ENCODE data around the gene HAPLN2.

The HAPLN2 gene

GRCh38 chr1:156639601-156640101 lies 20.4 kb downstream of the HAPLN2 start:
- no peaks in the 10 kb centered on the region for H3K36me3 ChIP-seq
- H3K27ac ChIP-seq, result no peak overlapping the region
- no peak overlapping the region for H3K4me3 ChIP-seq (ENCODE audit: low read depth, low read length)
- peaks cover 5% of the 10 kb centered on the region for H3K27me3 ChIP-seq (ENCODE audit: insufficient read depth, low read depth, severe bottlenecking)
- H3K9me3 ChIP-seq (ENCODE audit: severe bottlenecking), result no peaks in the 10 kb centered on the region
- no peak for TF ChIP-seq CTCF (IDR thresholded peaks at IDR 0.05; ENCODE audit: low read depth, low read length)
- DNase-seq, result no peak

DNA sequence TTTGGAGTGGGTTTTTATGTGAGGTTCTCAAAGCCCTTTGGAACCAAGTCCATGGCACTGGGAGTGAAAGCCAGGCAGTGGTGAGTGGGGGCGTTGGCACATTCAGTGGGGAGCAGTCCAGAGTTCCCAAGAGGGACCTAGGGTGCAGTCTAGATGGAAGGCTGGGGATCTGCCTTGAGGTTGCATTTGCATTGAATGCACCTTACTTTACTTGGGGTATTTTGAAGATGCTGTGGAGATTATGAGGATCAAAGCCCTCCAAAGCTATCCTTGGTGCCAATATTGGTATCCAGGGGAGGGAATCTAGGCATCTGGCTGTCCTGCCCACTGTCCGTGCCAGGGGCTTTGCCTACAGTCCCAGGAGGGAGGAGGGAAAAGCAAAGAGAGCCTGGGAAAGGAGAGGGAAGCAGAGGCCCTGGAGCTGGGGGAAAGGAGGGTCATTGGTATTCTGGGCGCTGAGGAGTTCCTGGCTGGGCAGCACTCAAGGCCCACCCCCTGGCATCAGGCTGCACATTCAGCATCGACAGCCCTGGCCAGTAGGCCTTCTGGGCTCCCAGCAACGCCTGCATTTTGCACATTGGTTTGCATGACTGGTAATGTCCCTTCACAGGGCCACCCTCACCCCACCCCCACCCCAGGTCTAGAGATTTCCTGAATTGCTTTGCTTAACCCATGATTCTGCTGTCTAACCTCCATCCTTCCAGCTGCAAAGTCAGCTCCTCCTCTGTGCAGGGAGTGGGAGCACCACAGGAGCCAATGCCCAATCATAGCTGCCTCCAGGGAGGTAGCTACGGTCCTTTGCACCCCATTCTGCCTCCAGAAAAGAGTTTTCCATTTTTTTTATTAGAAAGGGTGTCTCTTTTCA lies 21.9 kb downstream of the HAPLN2 start:
- Histone ChIP-seq H3K27ac (no peak overlapping the region), H3K4me3 (ENCODE audit: low read depth, low read length) (peak overlapping the region; percentile 49), H3K9me3 (ENCODE audit: severe bottlenecking) (no peaks in the 10 kb centered on the region), H3K27me3 (ENCODE audit: insufficient read depth, low read depth, severe bottlenecking) (peaks cover 5% of the 10 kb centered on the region), H3K36me3 (no peaks in the 10 kb centered on the region)
- TF ChIP-seq CTCF (IDR thresholded peaks at IDR 0.05; ENCODE audit: low read depth, low read length), result no peak
- DNase-seq, result no peak

DNA sequence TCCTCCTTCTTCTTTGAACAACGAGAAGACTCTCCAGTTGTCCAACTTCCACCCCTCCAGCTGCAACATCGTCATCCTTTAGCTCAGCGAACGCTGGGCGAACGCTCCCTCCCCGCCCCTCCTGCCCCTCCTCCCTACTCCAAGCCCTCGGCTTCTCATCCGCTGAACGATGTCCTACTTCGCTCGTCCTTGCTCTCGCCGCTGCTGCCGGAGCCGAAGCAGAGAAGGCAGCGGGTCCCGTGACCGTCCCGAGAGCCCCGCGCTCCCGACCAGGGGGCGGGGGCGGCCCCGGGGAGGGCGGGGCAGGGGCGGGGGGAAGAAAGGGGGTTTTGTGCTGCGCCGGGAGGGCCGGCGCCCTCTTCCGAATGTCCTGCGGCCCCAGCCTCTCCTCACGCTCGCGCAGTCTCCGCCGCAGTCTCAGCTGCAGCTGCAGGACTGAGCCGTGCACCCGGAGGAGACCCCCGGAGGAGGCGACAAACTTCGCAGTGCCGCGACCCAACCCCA lies 22.6 kb downstream of the HAPLN2 start, which contains the start of gene BCAN:
TSS of gene BCAN (plus strand) at position 357 of the 504 bp plus-strand sequence. CDS start 3,938 bp downstream, outside the sequence.
- Histone ChIP-seq H3K27me3 (ENCODE audit: insufficient read depth, low read depth, severe bottlenecking) (peaks cover 5% of the 10 kb centered on the region), H3K27ac (no peak within 1 kb of the TSS), H3K36me3 (no peaks in the 10 kb centered on the region), H3K4me3 (ENCODE audit: low read depth, low read length) (peak within 1 kb of the TSS; percentile 49), H3K9me3 (ENCODE audit: severe bottlenecking) (no peaks in the 10 kb centered on the region)
- TF ChIP-seq CTCF (IDR thresholded peaks at IDR 0.05; ENCODE audit: low read depth, low read length), result peak; percentile 10; the same call in 1 of the 2 replicates
- peak; percentile 87 for DNase-seq

- no peak for DNase-seq
- peaks cover 5% of the 10 kb centered on the region for H3K27me3 ChIP-seq (ENCODE audit: insufficient read depth, low read depth, severe bottlenecking)
- no peaks in the 10 kb centered on the region for H3K36me3 ChIP-seq
- no peak overlapping the region for H3K27ac ChIP-seq
- no peaks in the 10 kb centered on the region for H3K9me3 ChIP-seq (ENCODE audit: severe bottlenecking)
- H3K4me3 ChIP-seq (ENCODE audit: low read depth, low read length), result peak overlapping the region; percentile 49
- 0 out of 2 replicates have a peak, but pooled peaks have one; percentile 0 for TF ChIP-seq CTCF (IDR thresholded peaks at IDR 0.05; ENCODE audit: low read depth, low read length)
These were observed 23.2 kb downstream of the HAPLN2 start for GRCh38 chr1:156642265-156643048.

- H3K36me3 ChIP-seq, result no peaks in the 10 kb centered on the region
- peaks cover 5% of the 10 kb centered on the region for H3K27me3 ChIP-seq (ENCODE audit: insufficient read depth, low read depth, severe bottlenecking)
- H3K4me3 ChIP-seq (ENCODE audit: low read depth, low read length), result no peak overlapping the region
- H3K9me3 ChIP-seq (ENCODE audit: severe bottlenecking), result no peaks in the 10 kb centered on the region
- no peak overlapping the region for H3K27ac ChIP-seq
- peak; percentile 11; the same call in 1 of the 2 replicates for TF ChIP-seq CTCF (IDR thresholded peaks at IDR 0.05; ENCODE audit: low read depth, low read length)
- no peak for DNase-seq
These were observed 24.0 kb downstream of the HAPLN2 start for GRCh38 chr1:156643049-156643777.

Measured in WERI-Rb-1 (cell line).